WTC11 (cell line): ENCODE measurements around the gene CPSF7. TPM values are rescaled to one million over a fixed set of nuclear protein-coding genes. Genes with fewer than 3 reads are reported as not detected.

Source experiments
- ATAC-seq: fragments of 200-7000 bp; cut with Tn5 transposase; 2 replicates; pipeline ENCODE4 v1.10.0; 2021; ENCODE audit warnings: mild to moderate bottlenecking, moderate library complexity
- CTCF ChIA-PET: fragments of 300-600 bp; sonication (Branson Sonifier 250); formaldehyde crosslinking; loops from one replicate; lab custom pipeline; 2021; ENCODE audit warnings: antibody characterized with exemption; lab: Charles Lee
- POLR2A ChIA-PET: fragments of 350-600 bp; sonication (Branson Sonifier 250); formaldehyde crosslinking; loops from one replicate; lab custom pipeline; 2021; ENCODE audit warnings: antibody characterized with exemption; lab: Charles Lee
- DNase-seq: peaks from one replicate; pipeline ENCODE4 v3.0.0; 2021; ENCODE audit warnings: low spot score
- H3K27ac Mint-ChIP-seq: 2 replicates; pipeline ENCODE4 v1.8.0; 2021; ENCODE audit warnings: mixed read lengths
- H3K27me3 Mint-ChIP-seq: 2 replicates; pipeline ENCODE4 v1.8.0; 2021; ENCODE audit warnings: low read depth, mild to moderate bottlenecking, moderate library complexity, mixed read lengths
- H3K36me3 Mint-ChIP-seq: 2 replicates; pipeline ENCODE4 v1.8.0; 2021; ENCODE audit warnings: mixed read lengths
- H3K4me1 Mint-ChIP-seq: 2 replicates; pipeline ENCODE4 v1.8.0; 2022; ENCODE audit warnings: mixed read lengths
- H3K4me3 Mint-ChIP-seq: 2 replicates; pipeline ENCODE4 v1.8.0; 2021; ENCODE audit warnings: mild to moderate bottlenecking, moderate library complexity, mixed read lengths
- H3K9me3 Mint-ChIP-seq: 2 replicates; pipeline ENCODE4 v1.8.0; 2021; ENCODE audit warnings: mixed read lengths
- ETV6 ChIP-seq: sonication (generic); formaldehyde crosslinking; IDR thresholded peaks from 2 replicates; pipeline ENCODE4 v1.8.1; 2022; ENCODE audit warnings: mild to moderate bottlenecking, missing genetic modification reagents
- NR1H2 ChIP-seq: sonication (generic); formaldehyde crosslinking; IDR thresholded peaks from 2 replicates; pipeline ENCODE4 v1.9.0; 2021; ENCODE audit warnings: mild to moderate bottlenecking, moderate library complexity, missing genetic modification reagents
- SMAD3 ChIP-seq: sonication (generic); formaldehyde crosslinking; IDR thresholded peaks from 2 replicates; pipeline ENCODE4 v1.8.0; 2022; ENCODE audit warnings: missing genetic modification reagents, mild to moderate bottlenecking, borderline replicate concordance
- TEAD4 ChIP-seq: sonication (generic); formaldehyde crosslinking; IDR thresholded peaks from 2 replicates; pipeline ENCODE4 v1.8.0; 2022; ENCODE audit warnings: mild to moderate bottlenecking, missing genetic modification reagents
- ZNF121 ChIP-seq: sonication (generic); formaldehyde crosslinking; IDR thresholded peaks from 2 replicates; pipeline ENCODE4 v1.8.0; 2023; ENCODE audit warnings: missing genetic modification reagents
- ZNF263 ChIP-seq: sonication (generic); formaldehyde crosslinking; IDR thresholded peaks from 2 replicates; pipeline ENCODE4 v1.8.1; 2022; ENCODE audit warnings: low read depth, mild to moderate bottlenecking, moderate library complexity, missing genetic modification reagents
- ZNF317 ChIP-seq: sonication (generic); formaldehyde crosslinking; IDR thresholded peaks from 2 replicates; pipeline ENCODE4 v1.8.1; 2023; ENCODE audit warnings: low read depth, mild to moderate bottlenecking, moderate library complexity, missing genetic modification reagents, borderline replicate concordance
- total RNA-seq: library from RNA; stranded (reverse); gene quantifications from 3 replicates; pipeline ENCODE4 v1.2.3, GENCODE V29; 2021
- TF ChIP-seq, protein P1 (sequence below): sonication (generic); formaldehyde crosslinking; IDR thresholded peaks from 2 replicates; pipeline ENCODE4 v1.8.0; 2022; ENCODE audit warnings: missing genetic modification reagents
- TF ChIP-seq, protein P2 (sequence below): sonication (generic); formaldehyde crosslinking; conservative IDR thresholded peaks from 2 replicates; pipeline ENCODE4 v1.8.1; 2022; ENCODE audit warnings: mild to moderate bottlenecking, missing genetic modification reagents
- TF ChIP-seq, protein P3 (sequence below): fragments of 200-600 bp; IDR thresholded peaks from 2 replicates; pipeline ENCODE4 v1.8.0; 2022; ENCODE audit warnings: antibody characterized with exemption
- TF ChIP-seq, protein P4 (sequence below): sonication (generic); formaldehyde crosslinking; IDR thresholded peaks from 2 replicates; pipeline ENCODE4 v1.8.1; 2023; ENCODE audit warnings: mild to moderate bottlenecking, missing genetic modification reagents
- TF ChIP-seq, protein P5 (sequence below): sonication (generic); formaldehyde crosslinking; IDR thresholded peaks from 2 replicates; pipeline ENCODE4 v1.8.0; 2023; ENCODE audit warnings: missing genetic modification reagents
- TF ChIP-seq, protein P6 (sequence below): sonication (generic); formaldehyde crosslinking; IDR thresholded peaks from 2 replicates; pipeline ENCODE4 v1.8.0; 2022; ENCODE audit warnings: mild to moderate bottlenecking, missing genetic modification reagents
- TF ChIP-seq, protein P7 (sequence below): sonication (generic); formaldehyde crosslinking; IDR thresholded peaks from 2 replicates; pipeline ENCODE4 v1.8.0; 2023; ENCODE audit warnings: missing genetic modification reagents, mild to moderate bottlenecking, borderline replicate concordance
- TF ChIP-seq, protein P8 (sequence below): sonication (generic); formaldehyde crosslinking; IDR thresholded peaks from 2 replicates; pipeline ENCODE4 v1.8.1; 2023; ENCODE audit warnings: mild to moderate bottlenecking, moderate library complexity, missing genetic modification reagents

The CPSF7 gene
- total RNA-seq, 1 experiment from 2014 or later, result 88.3 TPM

DNA sequence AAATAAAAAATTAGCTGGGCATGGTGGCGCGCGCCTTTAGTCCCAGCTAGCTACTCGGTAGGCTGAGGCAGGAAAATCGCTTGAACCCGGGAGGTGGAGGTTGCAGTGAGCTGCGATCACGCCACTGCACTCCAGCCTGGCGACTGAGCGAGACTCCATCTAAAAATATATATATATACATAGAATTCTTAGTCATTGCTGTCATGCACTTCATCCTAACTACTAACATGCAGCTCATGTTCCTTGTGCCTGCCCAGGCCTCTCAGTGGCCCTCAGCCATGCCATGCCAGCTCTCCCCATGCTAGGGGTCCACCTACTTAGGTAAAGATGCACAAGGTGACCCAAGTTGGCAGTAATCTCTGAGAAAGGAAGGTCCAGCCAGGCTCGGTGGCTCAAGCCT is 71.2 kb downstream of the CPSF7 start (continued):
- TF ChIP-seq, protein P1, sequence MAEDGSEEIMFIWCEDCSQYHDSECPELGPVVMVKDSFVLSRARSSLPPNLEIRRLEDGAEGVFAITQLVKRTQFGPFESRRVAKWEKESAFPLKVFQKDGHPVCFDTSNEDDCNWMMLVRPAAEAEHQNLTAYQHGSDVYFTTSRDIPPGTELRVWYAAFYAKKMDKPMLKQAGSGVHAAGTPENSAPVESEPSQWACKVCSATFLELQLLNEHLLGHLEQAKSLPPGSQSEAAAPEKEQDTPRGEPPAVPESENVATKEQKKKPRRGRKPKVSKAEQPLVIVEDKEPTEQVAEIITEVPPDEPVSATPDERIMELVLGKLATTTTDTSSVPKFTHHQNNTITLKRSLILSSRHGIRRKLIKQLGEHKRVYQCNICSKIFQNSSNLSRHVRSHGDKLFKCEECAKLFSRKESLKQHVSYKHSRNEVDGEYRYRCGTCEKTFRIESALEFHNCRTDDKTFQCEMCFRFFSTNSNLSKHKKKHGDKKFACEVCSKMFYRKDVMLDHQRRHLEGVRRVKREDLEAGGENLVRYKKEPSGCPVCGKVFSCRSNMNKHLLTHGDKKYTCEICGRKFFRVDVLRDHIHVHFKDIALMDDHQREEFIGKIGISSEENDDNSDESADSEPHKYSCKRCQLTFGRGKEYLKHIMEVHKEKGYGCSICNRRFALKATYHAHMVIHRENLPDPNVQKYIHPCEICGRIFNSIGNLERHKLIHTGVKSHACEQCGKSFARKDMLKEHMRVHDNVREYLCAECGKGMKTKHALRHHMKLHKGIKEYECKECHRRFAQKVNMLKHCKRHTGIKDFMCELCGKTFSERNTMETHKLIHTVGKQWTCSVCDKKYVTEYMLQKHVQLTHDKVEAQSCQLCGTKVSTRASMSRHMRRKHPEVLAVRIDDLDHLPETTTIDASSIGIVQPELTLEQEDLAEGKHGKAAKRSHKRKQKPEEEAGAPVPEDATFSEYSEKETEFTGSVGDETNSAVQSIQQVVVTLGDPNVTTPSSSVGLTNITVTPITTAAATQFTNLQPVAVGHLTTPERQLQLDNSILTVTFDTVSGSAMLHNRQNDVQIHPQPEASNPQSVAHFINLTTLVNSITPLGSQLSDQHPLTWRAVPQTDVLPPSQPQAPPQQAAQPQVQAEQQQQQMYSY (CRISPR knock-in tag), result no peak

DNA sequence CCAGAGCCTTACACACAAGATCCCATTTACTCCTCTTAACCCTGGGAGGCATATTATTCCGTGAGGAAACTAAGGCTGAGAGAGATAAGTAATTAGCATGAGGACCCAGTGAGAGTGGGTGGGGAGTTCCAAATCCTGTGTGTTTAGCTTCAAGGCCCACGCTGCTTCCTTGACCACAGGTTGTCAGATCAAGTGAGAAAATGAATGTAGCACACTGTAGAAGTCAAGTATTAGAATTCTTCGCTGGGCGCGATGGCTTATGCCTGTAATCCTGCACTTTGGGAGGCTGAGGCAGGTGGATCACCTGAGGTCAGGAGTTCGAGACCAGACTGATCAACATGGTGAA is 71.9 kb downstream of the CPSF7 start:
- Mint-ChIP-seq H3K4me1 (peaks cover 12% of the 10 kb centered on the region), H3K9me3 (no peaks in the 10 kb centered on the region), H3K27ac (no peak overlapping the region), H3K36me3 (peaks cover 7% of the 10 kb centered on the region), H3K4me3 (no peak overlapping the region), H3K27me3 (no peaks in the 10 kb centered on the region)
- no peak for DNase-seq
- ChIA-PET POLR2A (interaction anchor here (1.6 kb wide), 1 partner anchor 9 kb away, joined by 4 read pairs; no protein-coding TSS in a partner anchor), CTCF (interaction anchor here (2.9 kb wide), 1 partner anchor 22 kb away, joined by 29 read pairs; no protein-coding TSS in a partner anchor)
- TF ChIP-seq, protein P2, sequence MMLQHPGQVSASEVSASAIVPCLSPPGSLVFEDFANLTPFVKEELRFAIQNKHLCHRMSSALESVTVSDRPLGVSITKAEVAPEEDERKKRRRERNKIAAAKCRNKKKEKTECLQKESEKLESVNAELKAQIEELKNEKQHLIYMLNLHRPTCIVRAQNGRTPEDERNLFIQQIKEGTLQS (CRISPR knock-in tag), result no peak
- TF ChIP-seq, protein P3, sequence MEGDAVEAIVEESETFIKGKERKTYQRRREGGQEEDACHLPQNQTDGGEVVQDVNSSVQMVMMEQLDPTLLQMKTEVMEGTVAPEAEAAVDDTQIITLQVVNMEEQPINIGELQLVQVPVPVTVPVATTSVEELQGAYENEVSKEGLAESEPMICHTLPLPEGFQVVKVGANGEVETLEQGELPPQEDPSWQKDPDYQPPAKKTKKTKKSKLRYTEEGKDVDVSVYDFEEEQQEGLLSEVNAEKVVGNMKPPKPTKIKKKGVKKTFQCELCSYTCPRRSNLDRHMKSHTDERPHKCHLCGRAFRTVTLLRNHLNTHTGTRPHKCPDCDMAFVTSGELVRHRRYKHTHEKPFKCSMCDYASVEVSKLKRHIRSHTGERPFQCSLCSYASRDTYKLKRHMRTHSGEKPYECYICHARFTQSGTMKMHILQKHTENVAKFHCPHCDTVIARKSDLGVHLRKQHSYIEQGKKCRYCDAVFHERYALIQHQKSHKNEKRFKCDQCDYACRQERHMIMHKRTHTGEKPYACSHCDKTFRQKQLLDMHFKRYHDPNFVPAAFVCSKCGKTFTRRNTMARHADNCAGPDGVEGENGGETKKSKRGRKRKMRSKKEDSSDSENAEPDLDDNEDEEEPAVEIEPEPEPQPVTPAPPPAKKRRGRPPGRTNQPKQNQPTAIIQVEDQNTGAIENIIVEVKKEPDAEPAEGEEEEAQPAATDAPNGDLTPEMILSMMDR, result no peak
- TF ChIP-seq NR1H2 (no peak), ZNF121 (CRISPR knock-in tag) (no peak), SMAD3 (CRISPR knock-in tag) (no peak), TEAD4 (CRISPR knock-in tag) (no peak), ZNF317 (CRISPR knock-in tag) (no peak), ZNF263 (CRISPR knock-in tag) (no peak), ETV6 (CRISPR knock-in tag) (no peak)
- TF ChIP-seq, protein P4, sequence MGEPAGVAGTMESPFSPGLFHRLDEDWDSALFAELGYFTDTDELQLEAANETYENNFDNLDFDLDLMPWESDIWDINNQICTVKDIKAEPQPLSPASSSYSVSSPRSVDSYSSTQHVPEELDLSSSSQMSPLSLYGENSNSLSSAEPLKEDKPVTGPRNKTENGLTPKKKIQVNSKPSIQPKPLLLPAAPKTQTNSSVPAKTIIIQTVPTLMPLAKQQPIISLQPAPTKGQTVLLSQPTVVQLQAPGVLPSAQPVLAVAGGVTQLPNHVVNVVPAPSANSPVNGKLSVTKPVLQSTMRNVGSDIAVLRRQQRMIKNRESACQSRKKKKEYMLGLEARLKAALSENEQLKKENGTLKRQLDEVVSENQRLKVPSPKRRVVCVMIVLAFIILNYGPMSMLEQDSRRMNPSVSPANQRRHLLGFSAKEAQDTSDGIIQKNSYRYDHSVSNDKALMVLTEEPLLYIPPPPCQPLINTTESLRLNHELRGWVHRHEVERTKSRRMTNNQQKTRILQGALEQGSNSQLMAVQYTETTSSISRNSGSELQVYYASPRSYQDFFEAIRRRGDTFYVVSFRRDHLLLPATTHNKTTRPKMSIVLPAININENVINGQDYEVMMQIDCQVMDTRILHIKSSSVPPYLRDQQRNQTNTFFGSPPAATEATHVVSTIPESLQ (CRISPR knock-in tag), result no peak
- TF ChIP-seq, protein P5, sequence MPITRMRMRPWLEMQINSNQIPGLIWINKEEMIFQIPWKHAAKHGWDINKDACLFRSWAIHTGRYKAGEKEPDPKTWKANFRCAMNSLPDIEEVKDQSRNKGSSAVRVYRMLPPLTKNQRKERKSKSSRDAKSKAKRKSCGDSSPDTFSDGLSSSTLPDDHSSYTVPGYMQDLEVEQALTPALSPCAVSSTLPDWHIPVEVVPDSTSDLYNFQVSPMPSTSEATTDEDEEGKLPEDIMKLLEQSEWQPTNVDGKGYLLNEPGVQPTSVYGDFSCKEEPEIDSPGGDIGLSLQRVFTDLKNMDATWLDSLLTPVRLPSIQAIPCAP (CRISPR knock-in tag), result no peak
- TF ChIP-seq, protein P6, sequence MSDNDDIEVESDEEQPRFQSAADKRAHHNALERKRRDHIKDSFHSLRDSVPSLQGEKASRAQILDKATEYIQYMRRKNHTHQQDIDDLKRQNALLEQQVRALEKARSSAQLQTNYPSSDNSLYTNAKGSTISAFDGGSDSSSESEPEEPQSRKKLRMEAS (CRISPR knock-in tag), result no peak
- TF ChIP-seq, protein P7, sequence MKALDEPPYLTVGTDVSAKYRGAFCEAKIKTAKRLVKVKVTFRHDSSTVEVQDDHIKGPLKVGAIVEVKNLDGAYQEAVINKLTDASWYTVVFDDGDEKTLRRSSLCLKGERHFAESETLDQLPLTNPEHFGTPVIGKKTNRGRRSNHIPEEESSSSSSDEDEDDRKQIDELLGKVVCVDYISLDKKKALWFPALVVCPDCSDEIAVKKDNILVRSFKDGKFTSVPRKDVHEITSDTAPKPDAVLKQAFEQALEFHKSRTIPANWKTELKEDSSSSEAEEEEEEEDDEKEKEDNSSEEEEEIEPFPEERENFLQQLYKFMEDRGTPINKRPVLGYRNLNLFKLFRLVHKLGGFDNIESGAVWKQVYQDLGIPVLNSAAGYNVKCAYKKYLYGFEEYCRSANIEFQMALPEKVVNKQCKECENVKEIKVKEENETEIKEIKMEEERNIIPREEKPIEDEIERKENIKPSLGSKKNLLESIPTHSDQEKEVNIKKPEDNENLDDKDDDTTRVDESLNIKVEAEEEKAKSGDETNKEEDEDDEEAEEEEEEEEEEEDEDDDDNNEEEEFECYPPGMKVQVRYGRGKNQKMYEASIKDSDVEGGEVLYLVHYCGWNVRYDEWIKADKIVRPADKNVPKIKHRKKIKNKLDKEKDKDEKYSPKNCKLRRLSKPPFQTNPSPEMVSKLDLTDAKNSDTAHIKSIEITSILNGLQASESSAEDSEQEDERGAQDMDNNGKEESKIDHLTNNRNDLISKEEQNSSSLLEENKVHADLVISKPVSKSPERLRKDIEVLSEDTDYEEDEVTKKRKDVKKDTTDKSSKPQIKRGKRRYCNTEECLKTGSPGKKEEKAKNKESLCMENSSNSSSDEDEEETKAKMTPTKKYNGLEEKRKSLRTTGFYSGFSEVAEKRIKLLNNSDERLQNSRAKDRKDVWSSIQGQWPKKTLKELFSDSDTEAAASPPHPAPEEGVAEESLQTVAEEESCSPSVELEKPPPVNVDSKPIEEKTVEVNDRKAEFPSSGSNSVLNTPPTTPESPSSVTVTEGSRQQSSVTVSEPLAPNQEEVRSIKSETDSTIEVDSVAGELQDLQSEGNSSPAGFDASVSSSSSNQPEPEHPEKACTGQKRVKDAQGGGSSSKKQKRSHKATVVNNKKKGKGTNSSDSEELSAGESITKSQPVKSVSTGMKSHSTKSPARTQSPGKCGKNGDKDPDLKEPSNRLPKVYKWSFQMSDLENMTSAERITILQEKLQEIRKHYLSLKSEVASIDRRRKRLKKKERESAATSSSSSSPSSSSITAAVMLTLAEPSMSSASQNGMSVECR, result no peak
- TF ChIP-seq, protein P8, sequence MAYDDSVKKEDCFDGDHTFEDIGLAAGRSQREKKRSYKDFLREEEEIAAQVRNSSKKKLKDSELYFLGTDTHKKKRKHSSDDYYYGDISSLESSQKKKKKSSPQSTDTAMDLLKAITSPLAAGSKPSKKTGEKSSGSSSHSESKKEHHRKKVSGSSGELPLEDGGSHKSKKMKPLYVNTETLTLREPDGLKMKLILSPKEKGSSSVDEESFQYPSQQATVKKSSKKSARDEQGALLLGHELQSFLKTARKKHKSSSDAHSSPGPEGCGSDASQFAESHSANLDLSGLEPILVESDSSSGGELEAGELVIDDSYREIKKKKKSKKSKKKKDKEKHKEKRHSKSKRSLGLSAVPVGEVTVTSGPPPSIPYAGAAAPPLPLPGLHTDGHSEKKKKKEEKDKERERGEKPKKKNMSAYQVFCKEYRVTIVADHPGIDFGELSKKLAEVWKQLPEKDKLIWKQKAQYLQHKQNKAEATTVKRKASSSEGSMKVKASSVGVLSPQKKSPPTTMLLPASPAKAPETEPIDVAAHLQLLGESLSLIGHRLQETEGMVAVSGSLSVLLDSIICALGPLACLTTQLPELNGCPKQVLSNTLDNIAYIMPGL (CRISPR knock-in tag), result no peak
- ATAC-seq, result no peak
